NB4 (cell line): ENCODE data around the gene UBXN6.

Source experiments
- CTCF ChIP-seq: IDR thresholded peaks from one replicate; pipeline ENCODE4 v1.5.1; 2012; ENCODE audit warnings: low read depth, low read length
- MYC ChIP-seq: IDR thresholded peaks from 2 replicates; pipeline ENCODE4 v1.6.1; 2011; ENCODE audit warnings: low read depth, low read length
- POLR2A ChIP-seq: IDR thresholded peaks from 2 replicates; pipeline ENCODE4 v1.6.1; 2011; ENCODE audit warnings: mild to moderate bottlenecking; ENCODE audit not compliant: insufficient read length; ENCODE audit errors: extremely low read depth
- TF ChIP-seq, protein P1 (sequence below): IDR thresholded peaks from 2 replicates; pipeline ENCODE4 v1.6.1; 2011; ENCODE audit warnings: low read depth, low read length

DNA sequence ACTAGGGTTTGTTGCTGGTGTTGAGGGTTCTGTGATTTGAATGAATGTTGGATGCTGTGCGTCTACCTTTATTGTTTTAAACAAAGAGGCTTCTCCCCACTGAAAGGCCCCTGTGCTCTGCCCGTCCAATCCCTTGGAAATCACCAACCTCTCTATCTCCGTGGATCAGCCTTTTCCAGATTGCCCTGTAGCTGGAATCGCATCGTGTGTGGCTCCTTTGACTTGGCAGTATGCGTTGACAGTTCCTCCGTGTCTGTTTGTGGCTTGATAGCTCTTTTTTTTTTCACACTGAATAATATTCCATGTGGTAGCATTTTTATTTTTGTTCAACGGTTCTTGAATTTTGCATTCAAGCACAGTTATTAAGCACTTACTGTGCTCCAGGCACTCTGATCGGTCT, 23.2 kb downstream of the UBXN6 start:
- no peak for TF ChIP-seq CTCF
- TF ChIP-seq POLR2A: no peak
- TF ChIP-seq, protein P1, sequence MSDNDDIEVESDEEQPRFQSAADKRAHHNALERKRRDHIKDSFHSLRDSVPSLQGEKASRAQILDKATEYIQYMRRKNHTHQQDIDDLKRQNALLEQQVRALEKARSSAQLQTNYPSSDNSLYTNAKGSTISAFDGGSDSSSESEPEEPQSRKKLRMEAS: no peak
- no peak for TF ChIP-seq MYC
